Liver (tissue), 9 donors: ENCODE measurements around the gene PKHD1. TPM values are rescaled to one million over a fixed set of nuclear protein-coding genes. Genes with fewer than 3 reads are reported as not detected.
A peak's percentile ranks its signal among the peaks of the same experiment; 100 is the strongest.

Source experiments
- DNase-seq: peaks from one replicate; pipeline ENCODE4 v3.0.0-alpha.2; 2017; ENCODE audit warnings: low spot score
- H3K27ac ChIP-seq, 2 donors: one replicate each; pipeline ENCODE4 v1.7.0; 2013; ENCODE audit warnings: inconsistent platforms in 2 of 2, low read length in 2 of 2, control low read depth in 1 of 2, low read depth in 1 of 2, mild to moderate bottlenecking in 1 of 2
- H3K27me3 ChIP-seq, 4 donors: one replicate each; pipeline versions ENCODE4 v1.6.1 to v1.7.0; 2013; ENCODE audit warnings: low read length in 3 of 4, inconsistent platforms in 1 of 4, mild to moderate bottlenecking in 1 of 4, moderate library complexity in 1 of 4; ENCODE audit not compliant: control insufficient read depth in 4 of 4, insufficient read depth in 4 of 4
- H3K36me3 ChIP-seq, 4 donors: one replicate each; pipeline versions ENCODE4 v1.6.1 to v1.7.0; 2013; ENCODE audit warnings: low read length in 3 of 4, mild to moderate bottlenecking in 3 of 4, low read depth in 1 of 4, moderate library complexity in 1 of 4; ENCODE audit not compliant: control insufficient read depth in 4 of 4, insufficient read depth in 3 of 4
- H3K4me1 ChIP-seq, 4 donors: one replicate each; pipeline versions ENCODE4 v1.6.1 to v1.7.0; 2013; ENCODE audit warnings: low read length in 3 of 4, mild to moderate bottlenecking in 3 of 4, moderate library complexity in 1 of 4; ENCODE audit not compliant: control insufficient read depth in 4 of 4, insufficient read depth in 4 of 4
- H3K4me3 ChIP-seq, 3 donors: one replicate each; pipeline versions ENCODE4 v1.6.1 to v1.7.0; 2013; ENCODE audit warnings: low read length in 3 of 3, control low read depth in 1 of 3, low read depth in 1 of 3, mild to moderate bottlenecking in 1 of 3
- H3K9ac ChIP-seq, 2 donors: one replicate each; pipeline ENCODE4 v1.7.0; 2013; ENCODE audit warnings: low read length in 2 of 2, mild to moderate bottlenecking in 2 of 2, moderate library complexity in 2 of 2, control low read depth in 1 of 2, low read depth in 1 of 2
- H3K9me3 ChIP-seq, 4 donors: one replicate each; pipeline versions ENCODE4 v1.6.1 to v1.7.0; 2013; ENCODE audit warnings: low read length in 3 of 4; ENCODE audit not compliant: control insufficient read depth in 4 of 4
- CTCF ChIP-seq: fragments of 150-350 bp; IDR thresholded peaks from 2 replicates; pipeline ENCODE4 v1.5.1; 2017; ENCODE audit warnings: improper control_type of control experiment, low read depth, low read length; ENCODE audit not compliant: missing input control
- EGR1 ChIP-seq, 2 donors: IDR thresholded peaks; 2 replicates each; pipeline ENCODE4 v1.6.1; 2016 to 2018; ENCODE audit warnings: antibody characterized with exemption in 2 of 2, low read depth in 2 of 2
- FOXA2 ChIP-seq: IDR thresholded peaks from 2 replicates; pipeline ENCODE4 v1.6.1; 2016; ENCODE audit warnings: antibody characterized with exemption
- GABPA ChIP-seq, 2 donors: IDR thresholded peaks in 1 of 2; conservative IDR thresholded peaks in 1 of 2; 2 replicates each; pipeline ENCODE4 v1.6.1; 2016; ENCODE audit warnings: antibody characterized with exemption in 2 of 2, mild to moderate bottlenecking in 1 of 2, moderate library complexity in 1 of 2
- HNF4A ChIP-seq, 2 donors: conservative IDR thresholded peaks; 2 replicates each; pipeline ENCODE4 v1.6.1; 2016; ENCODE audit warnings: antibody characterized with exemption in 2 of 2, mild to moderate bottlenecking in 2 of 2
- HNF4G ChIP-seq: IDR thresholded peaks from 2 replicates; pipeline ENCODE4 v1.6.1; 2016; ENCODE audit warnings: antibody characterized with exemption
- MAX ChIP-seq: IDR thresholded peaks from 2 replicates; pipeline ENCODE4 v1.6.1; 2016; ENCODE audit warnings: antibody characterized with exemption
- NR2F2 ChIP-seq: IDR thresholded peaks from 2 replicates; pipeline ENCODE4 v1.6.1; 2016; ENCODE audit warnings: antibody characterized with exemption
- RAD21 ChIP-seq, 2 donors: IDR thresholded peaks; 2 replicates each; pipeline ENCODE4 v1.6.1; 2016; ENCODE audit warnings: antibody characterized with exemption in 2 of 2, mild to moderate bottlenecking in 2 of 2
- RXRA ChIP-seq, 2 donors: IDR thresholded peaks; 2 replicates each; pipeline ENCODE4 v1.6.1; 2017 to 2018; ENCODE audit warnings: antibody characterized with exemption in 2 of 2, mild to moderate bottlenecking in 1 of 2
- SP1 ChIP-seq: IDR thresholded peaks from 2 replicates; pipeline ENCODE4 v1.6.1; 2018; ENCODE audit warnings: antibody characterized with exemption, mild to moderate bottlenecking
- TAF1 ChIP-seq: conservative IDR thresholded peaks from 2 replicates; pipeline ENCODE4 v1.6.1; 2016; ENCODE audit warnings: antibody characterized with exemption, mild to moderate bottlenecking
- YY1 ChIP-seq: IDR thresholded peaks from 2 replicates; pipeline ENCODE4 v1.6.1; 2016; ENCODE audit warnings: antibody characterized with exemption, mild to moderate bottlenecking
- ZBTB33 ChIP-seq: IDR thresholded peaks from 2 replicates; pipeline ENCODE4 v1.6.1; 2016; ENCODE audit warnings: antibody characterized with exemption
- WGBS: extraction: QIAGEN DNeasy Blood & Tissue Kit; methylation state at CpG from one replicate; pipeline ENCODE4 v1.1.7; 2013; 5-methylcytosine and 5-hydroxymethylcytosine counted together
- polyA plus RNA-seq, 2 donors: library from polyadenylated mRNA; stranded (reverse) in 1 of 2; unstranded in 1 of 2; fragments of 200-250 nt in 1 of 2; fragments of >200 nt in 1 of 2; fragmentation: Nextera tagmentation in 1 of 2; extraction: Ambion mirVana in 1 of 2; gene quantifications; one replicate each; pipeline versions ENCODE4 v1.2.1 to v1.2.3, GENCODE V29; 2013 to 2015
- total RNA-seq, 2 donors: library from RNA; depleted of rRNA; stranded (reverse); fragments of >200 nt; gene quantifications; one replicate each; pipeline ENCODE4 v1.2.3, GENCODE V29; 2014
- donor health status: healthy.
- donor health status: healthy.
- donor health status: healthy.
- donor health status: healthy.
- donor health status: healthy.

Gene PKHD1
- total and polyA plus RNA-seq, 4 donors, result 0.45 to 10.6 (median 3.2) TPM

GRCh38 chr6:51788121-51788520 is 299.3 kb downstream of the PKHD1 start:
- Histone ChIP-seq H3K9ac (no peak overlapping the region), H3K27me3 (no peaks in the 10 kb centered on the region), H3K4me3 (no peak overlapping the region), H3K9me3 (no peaks in the 10 kb centered on the region), H3K27ac (no peak overlapping the region), H3K4me1 (peaks cover 0 to 13% (median 2%) of the 10 kb centered on the region in 4 donors), H3K36me3 (no peaks in the 10 kb centered on the region)
- DNase-seq, result no peak
- WGBS, result 81% methylated on average over 1 of the region's 1 CpG
- TF ChIP-seq GABPA (IDR thresholded peaks at IDR 0.05 in 1 of 2, conservative IDR thresholded peaks at IDR 0.05 in 1 of 2) (no peak), YY1 (no peak), NR2F2 (no peak), RXRA (IDR thresholded peaks at IDR 0.05) (no peak), FOXA2 (no peak)

- no peak overlapping the region for H3K27ac ChIP-seq
- H3K27me3 ChIP-seq, result no peaks in the 10 kb centered on the region
- DNase-seq, result no peak
- 64% methylated on average over 2 of the region's 2 CpGs for WGBS
- H3K9me3 ChIP-seq, result no peaks in the 10 kb centered on the region
- no peaks in the 10 kb centered on the region for H3K36me3 ChIP-seq
- H3K9ac ChIP-seq, result no peak overlapping the region
- TF ChIP-seq YY1 (no peak), MAX (no peak), SP1 (no peak), HNF4G (no peak), CTCF (no peak), NR2F2 (no peak), GABPA (IDR thresholded peaks at IDR 0.05 in 1 of 2, conservative IDR thresholded peaks at IDR 0.05 in 1 of 2) (no peak), RXRA (IDR thresholded peaks at IDR 0.05) (no peak), EGR1 (IDR thresholded peaks at IDR 0.05; ENCODE audit: low read depth in 2 of 2) (no peak), TAF1 (no peak), ZBTB33 (no peak), FOXA2 (no peak), RAD21 (IDR thresholded peaks at IDR 0.05) (no peak), HNF4A (conservative IDR thresholded peaks at IDR 0.05) (no peak)
- peaks cover 4 to 25% (median 17%) of the 10 kb centered on the region in 4 donors for H3K4me1 ChIP-seq
- H3K4me3 ChIP-seq, result no peak overlapping the region
These were observed 308.7 kb downstream of the PKHD1 start for GRCh38 chr6:51778666-51779065.

- H3K27me3 ChIP-seq, result no peaks in the 10 kb centered on the region
- H3K36me3 ChIP-seq, result no peaks in the 10 kb centered on the region
- WGBS, result 32% methylated on average over 5 of the region's 5 CpGs
- H3K4me1 ChIP-seq, result peaks cover 4 to 25% (median 17%) of the 10 kb centered on the region in 4 donors
- TF ChIP-seq HNF4A (conservative IDR thresholded peaks at IDR 0.05) (peak in 1 of 2 donors; percentile 24), CTCF (no peak)
- H3K27ac ChIP-seq, result peak overlapping the region in 1 of 2 donors; percentile 12
- H3K4me3 ChIP-seq, result peak overlapping the region in 1 of 3 donors; percentile 7
- H3K9me3 ChIP-seq, result no peaks in the 10 kb centered on the region
- DNase-seq, result no peak
- H3K9ac ChIP-seq, result no peak overlapping the region
These were observed 309.8 kb downstream of the PKHD1 start for GRCh38 chr6:51777618-51778017.
